Measurements from ENCODE around the gene RIC3.

DNA sequence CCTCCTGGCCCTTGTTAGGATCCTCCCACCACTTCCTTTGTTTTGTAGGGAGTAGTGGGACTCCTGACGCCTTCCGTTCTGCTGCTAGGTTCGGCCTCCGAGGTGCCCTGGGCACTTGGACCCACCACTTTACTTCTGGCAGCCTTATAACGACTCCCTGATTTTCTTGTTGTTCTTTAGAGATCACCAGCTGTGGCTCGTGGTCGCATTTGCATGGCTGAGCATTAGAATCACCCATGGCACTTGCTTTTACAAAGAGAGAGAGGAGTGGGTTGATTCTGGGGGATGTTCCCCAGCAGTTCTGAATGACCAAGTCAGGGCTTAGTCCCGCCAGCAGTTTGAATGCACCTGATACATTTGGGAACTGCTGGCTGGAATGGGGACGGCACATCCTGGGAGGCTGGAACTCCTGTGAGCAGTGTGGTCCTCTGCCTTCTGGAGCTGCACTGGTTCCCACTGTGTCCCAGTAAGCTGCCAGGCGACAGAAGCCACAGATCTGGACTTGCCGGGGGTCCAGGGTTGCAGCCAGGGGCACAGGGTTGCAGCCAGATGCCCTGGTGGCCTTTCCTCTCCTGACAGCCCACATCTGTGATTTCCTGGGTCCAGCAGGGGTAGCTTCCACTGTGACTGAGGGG, 83.7 kb downstream of the RIC3 start:
- TF ChIP-seq CTCF (IDR thresholded peaks at IDR 0.05), result no peak
- no peak for TF ChIP-seq POLR2A (IDR thresholded peaks at IDR 0.05)
- no peak for TF ChIP-seq POLR2AphosphoS5 (IDR thresholded peaks at IDR 0.05)
